OCI-LY3 (cell line): ENCODE data around the gene ADGRV1.

Experiments used
- H2AFZ ChIP-seq: fragments of 200-600, 300-600 bp; shearing (Covaris generic); 2 replicates; pipeline ENCODE4 v1.6.0; 2014; ENCODE audit warnings: antibody characterized with exemption, low read depth, low read length
- H3K27ac ChIP-seq: fragments of 200-600, 300-600 bp; sonication (generic); 2 replicates; pipeline ENCODE4 v1.5.1; 2014; ENCODE audit warnings: mild to moderate bottlenecking, low read length, moderate library complexity, mixed read lengths
- H3K27me3 ChIP-seq: fragments of 200-600, 300-600 bp; sonication (generic); 2 replicates; pipeline ENCODE4 v1.6.1; 2014; ENCODE audit warnings: low read depth, low read length, mixed read lengths
- H3K36me3 ChIP-seq: fragments of 200-600, 300-600 bp; sonication (generic); replicated peaks from 2 replicates; pipeline ENCODE3; 2014; ENCODE audit warnings: low read depth, low read length, mixed read lengths
- H3K4me1 ChIP-seq: fragments of 300-600, 200-600 bp; sonication (generic); 2 replicates; pipeline ENCODE4 v1.6.1; 2014; ENCODE audit warnings: low read length, mixed read lengths
- H3K4me2 ChIP-seq: fragments of 200-600, 300-600 bp; sonication (generic); 2 replicates; pipeline ENCODE4 v1.6.1; 2014; ENCODE audit warnings: low read length, mixed read lengths
- H3K4me3 ChIP-seq: fragments of 300-600, 200-600 bp; sonication (generic); 2 replicates; pipeline ENCODE4 v1.5.1; 2014; ENCODE audit warnings: antibody characterized with exemption, mild to moderate bottlenecking, low read length, moderate library complexity
- H3K79me2 ChIP-seq: fragments of 300-600, 200-600 bp; shearing (Covaris generic); 2 replicates; pipeline ENCODE4 v1.6.1; 2014; ENCODE audit warnings: mild to moderate bottlenecking, low read length, mixed read lengths
- H3K9ac ChIP-seq: fragments of 300-600, 200-600 bp; shearing (Covaris generic); 2 replicates; pipeline ENCODE4 v1.6.0; 2014; ENCODE audit warnings: mild to moderate bottlenecking, low read length, moderate library complexity
- H3K9me3 ChIP-seq: fragments of 200-600, 300-600 bp; shearing (Covaris generic); 2 replicates; pipeline ENCODE4 v1.6.1; 2014; ENCODE audit warnings: low read length, mixed read lengths; ENCODE audit not compliant: insufficient read depth
- H4K20me1 ChIP-seq: fragments of 200-600, 300-600 bp; sonication (generic); 2 replicates; pipeline ENCODE4 v1.6.1; 2016; ENCODE audit warnings: low read length, mixed read lengths; ENCODE audit not compliant: insufficient read depth
- EZH2phosphoT487 ChIP-seq: fragments of 200-600 bp; shearing (Covaris generic); IDR thresholded peaks from 2 replicates; pipeline ENCODE4 v1.6.1; 2018; ENCODE audit warnings: antibody characterized with exemption, mixed run types, low read depth
- TF ChIP-seq, protein P1 (sequence below): fragments of 200-600, 300-600 bp; sonication (generic); IDR thresholded peaks from 2 replicates; pipeline ENCODE4 v1.5.1; 2014; ENCODE audit warnings: antibody characterized with exemption, low read length, low read depth

ADGRV1 gene

DNA sequence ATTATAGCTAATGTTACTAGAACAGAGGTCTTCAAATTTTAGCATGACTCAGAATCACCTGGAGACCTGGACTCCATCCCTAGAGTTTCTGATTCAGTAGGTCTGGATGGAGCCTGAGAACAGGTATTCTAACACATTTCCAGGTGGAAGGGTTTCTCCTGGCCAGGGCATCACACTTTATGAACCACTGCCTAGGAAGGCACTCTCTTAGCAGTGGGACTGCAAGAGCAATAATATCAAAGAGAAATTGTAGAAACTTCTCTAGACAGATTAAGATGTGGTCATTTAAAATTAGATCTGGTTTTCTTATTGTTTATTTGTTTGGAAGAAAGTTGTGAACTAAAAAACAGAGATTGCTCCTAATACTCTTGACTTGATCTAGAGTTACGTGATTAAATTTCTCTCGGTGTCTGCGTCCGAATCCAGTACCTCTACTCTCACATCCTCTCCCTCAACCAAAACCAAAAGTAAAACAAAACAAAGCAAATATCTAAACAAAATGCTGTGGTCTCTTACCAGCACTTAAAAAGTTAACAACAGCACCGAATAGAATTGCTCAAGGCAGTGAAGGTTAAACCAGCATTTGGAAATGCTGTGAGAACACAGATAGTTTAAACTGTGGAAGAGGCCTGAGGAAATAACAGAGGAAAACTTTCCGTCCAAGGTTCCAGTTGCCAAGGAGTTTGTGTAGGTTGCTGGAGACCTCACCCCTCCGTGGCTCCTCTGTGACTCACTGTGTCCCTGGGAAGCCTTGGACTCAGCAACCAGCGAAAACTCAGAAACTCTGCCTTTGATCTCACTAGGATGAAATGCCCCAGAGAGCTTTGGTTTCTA lies 631.1 kb downstream of the ADGRV1 start:
- Histone ChIP-seq H3K4me1 (peaks cover 13% of the 10 kb centered on the region), H2AFZ (peak overlapping the region; percentile 78), H3K79me2 (no peaks in the 10 kb centered on the region), H3K9me3 (no peaks in the 10 kb centered on the region), H3K27ac (no peak overlapping the region), H3K36me3 (no peaks in the 10 kb centered on the region), H3K4me2 (peak overlapping the region; percentile 87), H3K27me3 (no peaks in the 10 kb centered on the region), H3K4me3 (peak overlapping the region; percentile 66), H3K9ac (peak overlapping the region; percentile 23; the same call in 1 of the 2 replicates), H4K20me1 (no peaks in the 10 kb centered on the region)
- no peak for TF ChIP-seq EZH2phosphoT487
- TF ChIP-seq, protein P1, sequence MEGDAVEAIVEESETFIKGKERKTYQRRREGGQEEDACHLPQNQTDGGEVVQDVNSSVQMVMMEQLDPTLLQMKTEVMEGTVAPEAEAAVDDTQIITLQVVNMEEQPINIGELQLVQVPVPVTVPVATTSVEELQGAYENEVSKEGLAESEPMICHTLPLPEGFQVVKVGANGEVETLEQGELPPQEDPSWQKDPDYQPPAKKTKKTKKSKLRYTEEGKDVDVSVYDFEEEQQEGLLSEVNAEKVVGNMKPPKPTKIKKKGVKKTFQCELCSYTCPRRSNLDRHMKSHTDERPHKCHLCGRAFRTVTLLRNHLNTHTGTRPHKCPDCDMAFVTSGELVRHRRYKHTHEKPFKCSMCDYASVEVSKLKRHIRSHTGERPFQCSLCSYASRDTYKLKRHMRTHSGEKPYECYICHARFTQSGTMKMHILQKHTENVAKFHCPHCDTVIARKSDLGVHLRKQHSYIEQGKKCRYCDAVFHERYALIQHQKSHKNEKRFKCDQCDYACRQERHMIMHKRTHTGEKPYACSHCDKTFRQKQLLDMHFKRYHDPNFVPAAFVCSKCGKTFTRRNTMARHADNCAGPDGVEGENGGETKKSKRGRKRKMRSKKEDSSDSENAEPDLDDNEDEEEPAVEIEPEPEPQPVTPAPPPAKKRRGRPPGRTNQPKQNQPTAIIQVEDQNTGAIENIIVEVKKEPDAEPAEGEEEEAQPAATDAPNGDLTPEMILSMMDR, result no peak

DNA sequence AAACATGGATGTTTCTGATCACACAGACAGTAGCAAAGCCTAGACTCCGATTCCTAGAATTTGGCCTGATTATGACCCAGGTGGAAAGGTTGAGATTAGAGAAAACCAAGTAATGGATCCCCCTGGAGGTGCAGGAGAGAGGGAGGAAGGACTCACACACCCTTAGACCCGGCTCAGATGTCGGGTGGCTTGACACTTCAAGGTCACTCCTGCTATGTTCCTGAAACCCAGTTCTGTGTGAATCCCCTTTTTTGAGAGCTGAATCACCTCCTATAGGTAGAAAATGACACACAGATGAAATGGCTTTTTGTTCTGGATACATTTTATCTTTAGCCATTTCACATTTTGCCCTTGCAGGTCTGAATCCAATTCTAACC lies 631.7 kb downstream of the ADGRV1 start:
- Histone ChIP-seq H3K79me2 (no peaks in the 10 kb centered on the region), H4K20me1 (no peaks in the 10 kb centered on the region), H3K36me3 (no peaks in the 10 kb centered on the region), H3K4me2 (peak overlapping the region; percentile 87), H3K27me3 (no peaks in the 10 kb centered on the region), H3K27ac (no peak overlapping the region), H3K4me1 (peaks cover 13% of the 10 kb centered on the region), H3K9ac (peak overlapping the region; percentile 23; the same call in 1 of the 2 replicates), H3K9me3 (no peaks in the 10 kb centered on the region), H3K4me3 (peak overlapping the region; percentile 66), H2AFZ (peak overlapping the region; percentile 78)
- TF ChIP-seq, protein P1, result no peak
- no peak for TF ChIP-seq EZH2phosphoT487

DNA sequence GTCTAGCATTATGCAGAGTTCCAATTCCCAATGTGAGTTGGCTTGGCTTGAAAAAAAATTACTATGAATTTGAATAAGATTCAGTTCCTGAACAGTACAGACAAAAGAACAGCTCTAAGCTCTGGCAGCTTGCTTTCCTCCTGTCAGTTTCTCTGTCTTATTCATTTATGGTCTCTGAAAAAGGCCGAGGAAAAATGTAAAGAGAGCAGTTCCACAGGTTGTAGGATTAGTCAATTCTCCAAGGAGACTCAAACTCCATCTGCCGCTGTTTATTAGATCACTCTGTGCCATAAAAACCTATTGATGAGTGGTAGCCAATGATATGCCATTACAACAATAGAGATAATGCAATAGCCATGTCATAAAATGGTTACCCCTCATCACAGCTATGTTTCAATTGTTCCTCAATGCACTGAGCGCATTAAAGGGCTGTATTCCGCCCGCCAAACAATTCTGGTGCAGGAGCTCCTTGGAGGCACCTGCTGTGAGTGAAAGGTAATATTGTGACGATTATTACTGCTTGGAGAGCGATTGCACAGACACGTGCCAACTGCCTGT lies 636.3 kb downstream of the ADGRV1 start:
- H3K27me3 ChIP-seq, result no peaks in the 10 kb centered on the region
- no peaks in the 10 kb centered on the region for H3K36me3 ChIP-seq
- H3K79me2 ChIP-seq, result no peaks in the 10 kb centered on the region
- H3K9me3 ChIP-seq, result no peaks in the 10 kb centered on the region
- H2AFZ ChIP-seq, result no peak overlapping the region
- no peak overlapping the region for H3K4me2 ChIP-seq
- H3K27ac ChIP-seq, result no peak overlapping the region
- no peak for TF ChIP-seq EZH2phosphoT487
- TF ChIP-seq, protein P1, result no peak
- H3K4me3 ChIP-seq, result no peak overlapping the region
- H3K9ac ChIP-seq, result no peak overlapping the region
- no peaks in the 10 kb centered on the region for H4K20me1 ChIP-seq
- peaks cover 6% of the 10 kb centered on the region for H3K4me1 ChIP-seq

DNA sequence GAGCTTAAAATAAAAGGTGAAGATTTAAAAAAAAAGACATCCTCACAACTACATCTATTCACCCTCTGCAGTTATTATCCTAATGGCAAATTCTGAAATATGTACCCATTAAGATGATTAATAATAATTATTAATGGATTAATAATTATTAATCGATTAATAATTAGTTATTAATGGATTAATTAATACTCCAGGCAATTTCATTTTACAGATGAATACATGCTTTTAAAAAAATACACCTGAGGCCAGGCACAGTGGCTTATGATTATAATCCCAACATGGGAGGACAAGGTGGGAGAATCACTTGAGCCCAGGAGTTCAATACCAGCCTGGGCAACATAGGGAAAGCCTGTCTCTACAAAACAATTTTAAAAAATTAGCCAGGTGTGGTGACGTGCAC lies 642.1 kb downstream of the ADGRV1 start:
- Histone ChIP-seq H3K27me3 (no peaks in the 10 kb centered on the region), H4K20me1 (no peaks in the 10 kb centered on the region), H3K27ac (no peak overlapping the region), H2AFZ (no peak overlapping the region), H3K9ac (no peak overlapping the region), H3K79me2 (no peaks in the 10 kb centered on the region), H3K9me3 (no peaks in the 10 kb centered on the region), H3K4me1 (no peaks in the 10 kb centered on the region), H3K36me3 (no peaks in the 10 kb centered on the region), H3K4me3 (no peak overlapping the region), H3K4me2 (no peak overlapping the region)
- TF ChIP-seq EZH2phosphoT487, result no peak
- TF ChIP-seq, protein P1, result no peak
